Activated naive CD8-positive, alpha-beta T cell treated with anti-CD3 and anti-CD28 coated beads, Interleukin-2, amount 50 U/mL, for 24 hours (primary cell): ENCODE results near the gene MRPL50.
"Not testable (repeated sequence)": the region's sequence is repeated elsewhere in the genome, so short reads cannot be mapped to it uniquely, and the experiment has no call there.

ENCODE experiments used
- ATAC-seq: fragments of 150-1000 bp; cut with Tn5 transposase; one replicate; pipeline ENCODE4 v1.10.0; 2021
- DNase-seq: peaks from one replicate; pipeline ENCODE4 v3.0.0; 2021
- H3K27ac Mint-ChIP-seq: one replicate; pipeline ENCODE4 v1.8.0; 2021; ENCODE audit warnings: mild to moderate bottlenecking, mixed read lengths
- H3K27me3 Mint-ChIP-seq: one replicate; pipeline ENCODE4 v1.8.0; 2021; ENCODE audit warnings: mixed read lengths
- H3K36me3 Mint-ChIP-seq: one replicate; pipeline ENCODE4 v1.8.0; 2021; ENCODE audit warnings: low read depth, mixed read lengths
- H3K4me1 Mint-ChIP-seq: one replicate; pipeline ENCODE4 v1.8.0; 2021; ENCODE audit warnings: mixed read lengths
- H3K4me3 Mint-ChIP-seq: one replicate; pipeline ENCODE4 v1.8.0; 2021; ENCODE audit warnings: mild to moderate bottlenecking, moderate library complexity, mixed read lengths
- H3K9me3 Mint-ChIP-seq: one replicate; pipeline ENCODE4 v1.8.0; 2021; ENCODE audit warnings: mixed read lengths

MRPL50 gene

GRCh38 chr9:101400120-101400519, 1.7 kb upstream of the MRPL50 start:
- peak overlapping the region; percentile 99 for H3K4me3 Mint-ChIP-seq
- no peaks in the 10 kb centered on the region for H3K27me3 Mint-ChIP-seq
- H3K36me3 Mint-ChIP-seq: peaks cover 76% of the 10 kb centered on the region
- DNase-seq: no peak
- H3K4me1 Mint-ChIP-seq: peaks cover 63% of the 10 kb centered on the region
- peak overlapping the region; percentile 99 for H3K27ac Mint-ChIP-seq
- H3K9me3 Mint-ChIP-seq: peaks cover 47% of the 10 kb centered on the region
- no peak for ATAC-seq

GRCh38 chr9:101399643-101399970, 1.2 kb upstream of the MRPL50 start:
- peak overlapping the region; percentile 99 for H3K4me3 Mint-ChIP-seq
- ATAC-seq (no peak), DNase-seq (no peak)
- peak overlapping the region; percentile 99 for H3K27ac Mint-ChIP-seq
- H3K9me3 Mint-ChIP-seq: peaks cover 45% of the 10 kb centered on the region
- H3K4me1 Mint-ChIP-seq: peaks cover 68% of the 10 kb centered on the region
- peaks cover 76% of the 10 kb centered on the region for H3K36me3 Mint-ChIP-seq
- no peaks in the 10 kb centered on the region for H3K27me3 Mint-ChIP-seq

GRCh38 chr9:101398930-101399642, 668 bp upstream of the MRPL50 start:
- DNase-seq (no peak), ATAC-seq (no peak)
- Mint-ChIP-seq H3K4me1 (peaks cover 71% of the 10 kb centered on the region), H3K4me3 (peak overlapping the region; percentile 99), H3K27me3 (no peaks in the 10 kb centered on the region), H3K27ac (peak overlapping the region; percentile 99), H3K36me3 (peaks cover 76% of the 10 kb centered on the region), H3K9me3 (peaks cover 45% of the 10 kb centered on the region)

GRCh38 chr9:101397746-101398067, 711 bp downstream of the MRPL50 start:
- Mint-ChIP-seq H3K27me3 (no peaks in the 10 kb centered on the region), H3K9me3 (peaks cover 39% of the 10 kb centered on the region), H3K4me3 (peak overlapping the region; percentile 99), H3K27ac (peak overlapping the region; percentile 99), H3K36me3 (peaks cover 76% of the 10 kb centered on the region), H3K4me1 (peaks cover 73% of the 10 kb centered on the region)
- ATAC-seq: no peak
- DNase-seq: no peak

- H3K27me3 Mint-ChIP-seq: no peaks in the 10 kb centered on the region
- ATAC-seq (no peak), DNase-seq (no peak)
- H3K9me3 Mint-ChIP-seq: peaks cover 32% of the 10 kb centered on the region
- H3K27ac Mint-ChIP-seq: no peak overlapping the region
- H3K4me1 Mint-ChIP-seq: peaks cover 62% of the 10 kb centered on the region
- peaks cover 72% of the 10 kb centered on the region for H3K36me3 Mint-ChIP-seq
- peak overlapping the region; percentile 50 for H3K4me3 Mint-ChIP-seq
Measured at GRCh38 chr9:101394687-101395086, 3.7 kb downstream of the MRPL50 start.

GRCh38 chr9:101393135-101393534, 5.3 kb downstream of the MRPL50 start:
- Mint-ChIP-seq H3K36me3 (peaks cover 82% of the 10 kb centered on the region), H3K4me1 (peaks cover 57% of the 10 kb centered on the region), H3K27me3 (no peaks in the 10 kb centered on the region), H3K27ac (no peak overlapping the region), H3K4me3 (peak overlapping the region; percentile 28), H3K9me3 (peaks cover 32% of the 10 kb centered on the region)
- DNase-seq (no peak), ATAC-seq (no peak)

GRCh38 chr9:101388507-101388993, 9.9 kb downstream of the MRPL50 start:
- DNase-seq: no peak
- H3K9me3 Mint-ChIP-seq: peaks cover 25% of the 10 kb centered on the region

GRCh38 chr9:101387871-101388506, 10.4 kb downstream of the MRPL50 start:
- peak; percentile 65 for ATAC-seq
- H3K9me3 Mint-ChIP-seq: peaks cover 22% of the 10 kb centered on the region
- H3K27ac Mint-ChIP-seq: peak overlapping the region; percentile 18
- no peak for DNase-seq
- H3K4me3 Mint-ChIP-seq: no peak overlapping the region
- no peaks in the 10 kb centered on the region for H3K27me3 Mint-ChIP-seq
- peaks cover 18% of the 10 kb centered on the region for H3K4me1 Mint-ChIP-seq
- H3K36me3 Mint-ChIP-seq: peaks cover 63% of the 10 kb centered on the region

More at GRCh38 chr9:101388507-101388993, 9.9 kb downstream of the MRPL50 start:
- no peak for ATAC-seq
- no peaks in the 10 kb centered on the region for H3K27me3 Mint-ChIP-seq
- no peak overlapping the region for H3K4me3 Mint-ChIP-seq
- H3K27ac Mint-ChIP-seq: no peak overlapping the region
- peaks cover 22% of the 10 kb centered on the region for H3K4me1 Mint-ChIP-seq
- H3K36me3 Mint-ChIP-seq: peaks cover 69% of the 10 kb centered on the region

- DNase-seq: not testable (repeated sequence)
Measured at GRCh38 chr9:101384873-101385536, 13.4 kb downstream of the MRPL50 start, which contains the start of gene BAAT. TSS of gene BAAT (minus strand) at chr9:101385006. CDS start at chr9:101371404, 13,602 bp downstream.

GRCh38 chr9:101383361-101383760, 15.1 kb downstream of the MRPL50 start:
- Mint-ChIP-seq H3K36me3 (peaks cover 26% of the 10 kb centered on the region), H3K27me3 (peaks cover 3% of the 10 kb centered on the region), H3K27ac (no peak overlapping the region), H3K9me3 (peaks cover 11% of the 10 kb centered on the region), H3K4me3 (no peak overlapping the region), H3K4me1 (no peaks in the 10 kb centered on the region)
- DNase-seq (no peak), ATAC-seq (no peak)

More at GRCh38 chr9:101384873-101385536, 13.4 kb downstream of the MRPL50 start, which contains the start of gene BAAT:
- H3K4me1 Mint-ChIP-seq, H3K4me3 Mint-ChIP-seq, ATAC-seq, H3K27me3 Mint-ChIP-seq: not testable (repeated sequence)
- Mint-ChIP-seq H3K27ac (peak within 1 kb of the TSS; percentile 21), H3K36me3 (peaks cover 36% of the 10 kb centered on the region), H3K9me3 (peaks cover 11% of the 10 kb centered on the region)

- ATAC-seq (no peak), DNase-seq (no peak)
- Mint-ChIP-seq H3K4me3 (no peak overlapping the region), H3K27ac (no peak overlapping the region), H3K9me3 (peaks cover 11% of the 10 kb centered on the region), H3K27me3 (peaks cover 3% of the 10 kb centered on the region), H3K36me3 (peaks cover 16% of the 10 kb centered on the region), H3K4me1 (no peaks in the 10 kb centered on the region)
Measured at GRCh38 chr9:101381833-101382342, 16.5 kb downstream of the MRPL50 start.

- H3K27me3 Mint-ChIP-seq: peaks cover 3% of the 10 kb centered on the region
- H3K36me3 Mint-ChIP-seq: peaks cover 14% of the 10 kb centered on the region
- ATAC-seq: no peak
- peaks cover 9% of the 10 kb centered on the region for H3K9me3 Mint-ChIP-seq
- H3K4me1 Mint-ChIP-seq: no peaks in the 10 kb centered on the region
- DNase-seq: no peak
- H3K4me3 Mint-ChIP-seq: no peak overlapping the region
- H3K27ac Mint-ChIP-seq: no peak overlapping the region
Measured at GRCh38 chr9:101381118-101381517, 17.3 kb downstream of the MRPL50 start.

GRCh38 chr9:101380295-101380694, 18.1 kb downstream of the MRPL50 start:
- DNase-seq (no peak), ATAC-seq (no peak)
- Mint-ChIP-seq H3K36me3 (peaks cover 8% of the 10 kb centered on the region), H3K27ac (no peak overlapping the region), H3K4me3 (no peak overlapping the region), H3K9me3 (peaks cover 6% of the 10 kb centered on the region), H3K4me1 (no peaks in the 10 kb centered on the region), H3K27me3 (peaks cover 7% of the 10 kb centered on the region)

GRCh38 chr9:101376111-101376848, 22.1 kb downstream of the MRPL50 start:
- no peak overlapping the region for H3K4me3 Mint-ChIP-seq
- H3K4me1 Mint-ChIP-seq: no peaks in the 10 kb centered on the region
- H3K36me3 Mint-ChIP-seq: no peaks in the 10 kb centered on the region
- H3K9me3 Mint-ChIP-seq: no peaks in the 10 kb centered on the region
- no peak for DNase-seq
- H3K27ac Mint-ChIP-seq: no peak overlapping the region
- no peak for ATAC-seq
- peaks cover 10% of the 10 kb centered on the region for H3K27me3 Mint-ChIP-seq
